C4-2B (cell line): Measurements from ENCODE around the gene SLAMF8.

ENCODE experiments used
- ZFX ChIP-seq: fragments of 450-650 bp; IDR thresholded peaks from 2 replicates; pipeline ENCODE4 v1.6.1; 2017
- TF ChIP-seq, protein P1 (sequence below): fragments of 450-650 bp; conservative IDR thresholded peaks from 2 replicates; pipeline ENCODE4 v1.5.1; 2017; ENCODE audit warnings: mild to moderate bottlenecking

DNA sequence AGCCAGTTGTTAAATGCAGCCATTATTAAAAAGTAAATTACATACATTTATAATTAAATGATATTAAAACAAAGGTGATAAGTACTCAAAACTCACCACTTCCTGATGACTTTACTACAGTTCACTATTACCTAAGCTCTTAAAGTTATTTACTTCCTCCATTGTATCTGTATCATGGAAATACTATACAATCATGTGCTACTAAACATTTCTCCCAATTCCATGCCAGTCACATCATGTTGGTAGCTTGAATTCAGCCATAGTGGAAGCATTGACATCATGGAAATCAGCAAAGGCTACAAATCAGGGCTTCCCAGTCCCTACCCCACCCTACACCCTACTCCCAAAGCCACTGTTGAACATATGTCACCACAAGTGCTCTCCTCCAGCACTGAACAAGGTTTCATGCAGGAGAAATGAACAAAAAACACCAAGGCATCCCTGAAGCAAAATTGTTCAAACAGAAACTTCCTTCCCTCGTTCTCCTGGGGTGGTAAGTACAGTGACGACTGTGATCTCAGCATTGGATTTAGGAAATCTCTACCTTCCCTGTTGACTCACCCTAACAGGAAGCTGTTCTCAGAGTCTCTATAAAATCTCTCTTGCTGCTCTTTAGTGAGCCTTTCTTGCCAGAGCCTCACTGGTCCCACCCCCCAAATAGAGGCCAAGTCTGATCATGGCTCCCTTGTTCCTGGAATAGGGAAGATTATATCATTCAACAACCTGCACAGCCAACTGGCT lies 23.1 kb downstream of the SLAMF8 start:
- TF ChIP-seq, protein P1, sequence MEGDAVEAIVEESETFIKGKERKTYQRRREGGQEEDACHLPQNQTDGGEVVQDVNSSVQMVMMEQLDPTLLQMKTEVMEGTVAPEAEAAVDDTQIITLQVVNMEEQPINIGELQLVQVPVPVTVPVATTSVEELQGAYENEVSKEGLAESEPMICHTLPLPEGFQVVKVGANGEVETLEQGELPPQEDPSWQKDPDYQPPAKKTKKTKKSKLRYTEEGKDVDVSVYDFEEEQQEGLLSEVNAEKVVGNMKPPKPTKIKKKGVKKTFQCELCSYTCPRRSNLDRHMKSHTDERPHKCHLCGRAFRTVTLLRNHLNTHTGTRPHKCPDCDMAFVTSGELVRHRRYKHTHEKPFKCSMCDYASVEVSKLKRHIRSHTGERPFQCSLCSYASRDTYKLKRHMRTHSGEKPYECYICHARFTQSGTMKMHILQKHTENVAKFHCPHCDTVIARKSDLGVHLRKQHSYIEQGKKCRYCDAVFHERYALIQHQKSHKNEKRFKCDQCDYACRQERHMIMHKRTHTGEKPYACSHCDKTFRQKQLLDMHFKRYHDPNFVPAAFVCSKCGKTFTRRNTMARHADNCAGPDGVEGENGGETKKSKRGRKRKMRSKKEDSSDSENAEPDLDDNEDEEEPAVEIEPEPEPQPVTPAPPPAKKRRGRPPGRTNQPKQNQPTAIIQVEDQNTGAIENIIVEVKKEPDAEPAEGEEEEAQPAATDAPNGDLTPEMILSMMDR, result no peak
- TF ChIP-seq ZFX, result no peak
